Uterine smooth muscle cell (primary cell): ENCODE results near the gene CARD18. TPM values are rescaled to one million over a fixed set of nuclear protein-coding genes. Genes with fewer than 3 reads are reported as not detected.

Experiments
- total RNA-seq: library from RNA; depleted of rRNA; stranded (reverse); fragments of >200 nt; gene quantifications from 2 replicates; pipeline ENCODE4 v1.2.3, GENCODE V29; 2014

CARD18 gene, protein sequence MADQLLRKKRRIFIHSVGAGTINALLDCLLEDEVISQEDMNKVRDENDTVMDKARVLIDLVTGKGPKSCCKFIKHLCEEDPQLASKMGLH
- total RNA-seq: not detected in 2 replicates

DNA sequence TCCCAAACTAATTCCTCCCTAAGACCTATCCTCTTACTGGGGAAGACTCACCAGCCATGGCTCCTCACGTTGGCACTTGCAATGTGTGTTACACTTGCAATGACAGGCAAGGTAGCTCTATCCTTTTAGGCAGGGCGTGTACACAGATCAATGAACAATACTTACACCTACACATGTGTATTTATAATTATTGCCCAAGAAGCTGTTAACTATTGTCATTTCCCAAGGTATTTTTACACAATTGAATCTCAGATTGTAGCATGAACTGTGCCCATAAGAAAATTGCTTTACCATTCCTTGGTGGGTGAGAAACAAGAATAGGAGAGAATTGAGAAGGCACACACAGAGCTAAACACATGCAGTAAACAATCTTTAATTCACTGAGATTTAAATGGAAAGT lies at the start of gene CARD18:
TSS of gene CARD18 (minus strand) at position 101 of the 400 bp plus-strand sequence. CDS start at position 58, 43 bp downstream.

Other genes with a start within 250 kb of the CARD18 start
- gene CASP12, start 241.3 kb downstream of the CARD18 start, total RNA-seq: not detected in 2 replicates
- gene CASP4, start 171.2 kb downstream of the CARD18 start, total RNA-seq: 139 and 163 TPM in 2 replicates
- not detected in 2 replicates for gene CASP5, start 116.6 kb downstream of the CARD18 start, total RNA-seq
- 8.5 and 10.2 TPM in 2 replicates for gene CASP1, start 104.6 kb downstream of the CARD18 start, total RNA-seq
- gene CARD16, start 94.4 kb downstream of the CARD18 start, total RNA-seq: 2.8 and 5.2 TPM in 2 replicates